ENCODE data around the gene KLF7.

KLF7 gene

GRCh38 chr2:207165121-207166038 is at the start of gene KLF7:
Gene KLF7 (minus strand): TSS chr2:207165948. CDS start chr2:207165568, 380 bp downstream.
- peak; percentile 44 to 85 (median 81) for DNase-seq

GRCh38 chr2:207215308-207215707 is 49.6 kb upstream of the KLF7 start:
- peak in 1 of 3 experiments; percentile 25 for DNase-seq

- no peak for DNase-seq
These were observed 48.7 kb upstream of the KLF7 start for GRCh38 chr2:207214446-207214845.

- no peak for DNase-seq
These were observed 40.3 kb upstream of the KLF7 start for GRCh38 chr2:207206011-207206410.

- DNase-seq, result no peak
These were observed 39.6 kb upstream of the KLF7 start for GRCh38 chr2:207205173-207205957.

GRCh38 chr2:207203056-207203455 is 37.3 kb upstream of the KLF7 start:
- no peak for DNase-seq

GRCh38 chr2:207202645-207203044 is 36.9 kb upstream of the KLF7 start:
- DNase-seq, result no peak

GRCh38 chr2:207201416-207201815 is 35.7 kb upstream of the KLF7 start:
- DNase-seq, result no peak

- peak in 2 of 3 experiments; percentile 84 to 97 for DNase-seq
These were observed 34.4 kb upstream of the KLF7 start for GRCh38 chr2:207200136-207200535.

GRCh38 chr2:207194028-207194427 is 28.3 kb upstream of the KLF7 start:
- no peak for DNase-seq

- peak in 2 of 3 experiments; percentile 34 to 79 for DNase-seq
These were observed 23.1 kb upstream of the KLF7 start for GRCh38 chr2:207188626-207189419.

GRCh38 chr2:207185372-207185771 is 19.6 kb upstream of the KLF7 start:
- DNase-seq, result no peak

GRCh38 chr2:207184768-207185167 is 19.0 kb upstream of the KLF7 start:
- DNase-seq, result no peak

GRCh38 chr2:207184348-207184747 is 18.6 kb upstream of the KLF7 start:
- DNase-seq, result no peak

- no peak for DNase-seq
These were observed 17.8 kb upstream of the KLF7 start for GRCh38 chr2:207183506-207183905.

GRCh38 chr2:207182911-207183310 is 17.2 kb upstream of the KLF7 start:
- DNase-seq, result no peak

- DNase-seq, result no peak
These were observed 16.0 kb upstream of the KLF7 start for GRCh38 chr2:207181526-207182274.

- no peak for DNase-seq
These were observed 15.0 kb upstream of the KLF7 start for GRCh38 chr2:207180741-207181140.

GRCh38 chr2:207176247-207176646 is 10.5 kb upstream of the KLF7 start:
- DNase-seq, result no peak

GRCh38 chr2:207173641-207174040 is 7.9 kb upstream of the KLF7 start:
- no peak for DNase-seq

GRCh38 chr2:207167099-207167923 is 1.6 kb upstream of the KLF7 start:
- DNase-seq, result peak; percentile 42 to 80 (median 65)

Data from NCI-H1417 (cell line).